GM18868 (cell line): ENCODE measurements around the gene TMEM82.
"Not testable (repeated sequence)": the region's sequence is repeated elsewhere in the genome, so short reads cannot be mapped to it uniquely, and the experiment has no call there.

Source experiments
- ATAC-seq: cut with Tn5 transposase; IDR thresholded peaks from one replicate; pipeline ENCODE4 v1.9.1; 2021; ENCODE audit warnings: mild to moderate bottlenecking, moderate library complexity; ENCODE audit not compliant: unreplicated experiment

Gene TMEM82

DNA sequence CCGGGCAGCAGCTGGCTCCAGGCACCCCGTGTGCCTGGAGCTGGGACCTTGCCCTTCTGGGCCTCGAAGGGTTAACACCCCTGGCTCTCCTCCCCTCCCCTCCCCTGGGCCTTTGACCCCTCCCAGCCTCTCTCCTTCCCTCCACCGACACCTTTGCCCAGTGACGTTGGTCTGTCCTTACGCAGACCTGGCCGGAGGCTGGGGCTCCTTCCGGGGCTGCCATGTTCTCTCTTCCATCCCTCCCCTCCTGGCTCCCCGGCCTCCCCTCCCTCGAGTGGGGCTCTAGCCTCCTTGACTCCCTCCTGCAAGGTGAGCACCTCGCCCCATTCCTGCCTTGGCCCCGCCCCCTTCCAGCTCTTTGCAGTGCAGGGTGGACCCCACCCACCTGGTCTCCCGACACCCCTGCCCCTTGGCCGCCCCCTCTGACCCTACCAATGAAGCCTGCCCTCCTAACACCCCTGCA lies at the start of gene TMEM82:
TMEM82 (plus strand) TSS at position 161 of the 463 bp plus-strand sequence; CDS start at position 222, 61 bp downstream.
- ATAC-seq, result no peak

DNA sequence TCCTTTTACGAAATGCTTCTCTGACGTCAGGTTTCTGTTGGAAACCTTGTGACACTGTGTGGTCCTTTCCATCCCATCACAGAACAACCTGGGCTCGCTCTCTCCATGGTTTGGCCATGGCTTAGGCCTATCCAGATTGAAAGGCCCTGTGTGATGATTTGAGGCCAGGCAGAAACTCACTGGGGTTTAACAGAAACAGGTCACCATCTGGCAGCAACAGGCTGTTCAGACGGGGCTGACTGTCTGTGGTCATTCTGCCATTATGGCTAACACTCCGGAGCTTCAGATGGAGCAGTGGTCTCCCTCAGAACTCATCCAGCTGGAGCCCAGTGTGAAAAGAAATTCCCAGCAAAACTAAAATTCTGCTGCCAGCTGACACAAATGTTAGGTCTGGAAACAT lies 48.9 kb upstream of the TMEM82 start:
- ATAC-seq, result no peak

DNA sequence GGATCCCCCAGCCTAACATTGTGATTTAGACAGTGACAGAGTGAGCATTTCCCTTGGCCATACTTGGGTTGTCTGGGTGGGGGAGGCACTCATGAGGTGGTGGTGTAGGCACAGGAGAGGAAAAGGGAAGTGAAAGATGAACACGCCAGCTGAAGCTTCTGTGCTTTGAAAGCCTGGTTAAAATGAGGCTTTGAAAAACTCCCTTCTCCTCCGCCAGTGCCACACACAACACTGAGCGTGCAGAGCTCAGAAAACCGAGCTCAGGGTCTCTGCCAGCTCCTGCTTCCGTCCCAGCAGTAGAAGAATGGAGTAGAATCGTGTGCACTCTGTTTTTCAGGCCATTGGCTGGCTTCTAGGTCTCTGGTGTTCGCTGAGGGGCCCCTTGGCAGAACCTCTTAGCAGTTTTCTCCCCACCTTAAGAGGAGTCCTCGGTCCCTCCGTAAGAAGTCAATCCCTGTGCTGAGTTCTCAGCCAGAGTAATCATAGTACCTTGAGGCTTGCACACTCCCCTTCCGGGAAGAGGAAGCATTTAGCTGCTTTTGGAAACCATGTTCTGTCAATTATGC lies 45.3 kb upstream of the TMEM82 start:
- ATAC-seq, result peak; percentile 93

DNA sequence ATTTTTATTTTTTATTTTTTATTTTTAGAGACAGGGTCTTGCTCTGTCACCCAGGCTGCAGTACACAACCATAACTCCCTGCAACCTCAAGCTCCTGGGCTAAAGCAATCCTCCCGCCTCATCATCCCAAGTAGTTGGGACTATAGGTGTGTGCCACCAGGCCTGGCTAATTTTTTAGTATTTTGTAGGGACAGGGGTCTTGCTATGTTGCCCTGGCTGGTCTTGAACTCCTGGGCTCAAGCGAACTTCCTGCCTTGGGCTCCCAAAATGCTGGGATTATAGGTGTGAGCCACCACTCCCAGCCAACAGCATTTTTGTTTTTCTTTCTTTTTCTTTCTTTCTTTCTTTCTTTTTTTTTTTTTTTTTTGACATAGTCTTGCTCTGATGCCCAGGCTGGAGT lies 44.1 kb upstream of the TMEM82 start:
- ATAC-seq, result no peak

DNA sequence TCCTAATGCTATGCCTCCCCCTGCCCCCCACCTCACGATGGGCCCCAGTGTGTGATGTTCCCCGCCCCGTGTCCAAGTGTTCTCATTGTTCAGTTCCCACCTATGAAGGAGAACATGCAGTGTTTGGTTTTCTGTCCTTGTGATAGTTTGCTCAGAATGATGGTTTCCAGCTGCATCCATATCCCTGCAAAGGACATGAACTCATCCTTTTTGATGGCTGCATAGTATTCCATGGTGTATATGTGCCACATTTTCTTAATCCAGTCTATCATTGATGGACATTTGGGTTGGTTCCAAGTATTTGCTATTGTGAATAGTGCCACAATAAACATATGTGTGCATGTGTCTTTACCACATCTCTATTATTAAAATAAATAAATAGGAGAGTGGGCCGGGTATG lies 43.0 kb upstream of the TMEM82 start:
- not testable (repeated sequence) for ATAC-seq

DNA sequence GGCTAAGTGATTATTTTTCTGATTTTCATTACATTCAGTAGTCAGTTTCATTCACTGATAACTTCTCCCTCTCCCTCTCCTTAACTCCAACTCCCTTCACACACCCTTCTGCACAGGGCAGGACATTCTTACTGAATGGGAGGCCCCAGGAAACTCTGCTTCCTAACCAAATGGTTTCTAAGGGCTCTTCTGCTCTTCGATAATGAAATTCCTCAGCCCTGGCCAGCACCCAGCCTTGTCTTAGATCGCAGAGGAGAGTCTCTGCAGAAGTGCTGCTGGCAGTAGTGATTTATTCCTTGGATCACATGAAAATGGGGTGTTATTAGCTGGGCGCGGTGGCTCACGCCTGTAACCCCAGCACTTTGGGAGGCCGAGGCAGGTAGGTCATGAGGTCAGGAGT lies 41.8 kb upstream of the TMEM82 start:
- no peak for ATAC-seq

DNA sequence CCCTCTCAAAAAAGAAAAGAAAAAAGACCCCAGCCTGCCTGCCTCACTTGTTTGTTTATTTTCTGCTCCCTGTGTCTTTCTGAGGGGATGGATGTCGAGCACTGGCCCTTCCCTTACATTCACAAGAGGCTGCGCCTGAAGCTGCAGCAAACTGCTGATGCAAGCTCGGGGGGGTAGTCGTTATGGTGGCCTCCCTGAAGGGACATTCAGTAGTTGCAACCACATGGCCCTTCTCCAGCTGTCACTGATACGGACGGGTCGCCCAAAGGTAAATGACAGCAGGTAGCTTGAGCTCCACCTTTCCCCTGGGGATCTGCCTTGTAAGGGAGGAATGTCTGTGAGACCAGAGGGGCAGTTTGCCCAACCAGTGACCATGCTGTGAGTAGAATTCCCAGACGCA lies 40.5 kb upstream of the TMEM82 start:
- ATAC-seq, result no peak

DNA sequence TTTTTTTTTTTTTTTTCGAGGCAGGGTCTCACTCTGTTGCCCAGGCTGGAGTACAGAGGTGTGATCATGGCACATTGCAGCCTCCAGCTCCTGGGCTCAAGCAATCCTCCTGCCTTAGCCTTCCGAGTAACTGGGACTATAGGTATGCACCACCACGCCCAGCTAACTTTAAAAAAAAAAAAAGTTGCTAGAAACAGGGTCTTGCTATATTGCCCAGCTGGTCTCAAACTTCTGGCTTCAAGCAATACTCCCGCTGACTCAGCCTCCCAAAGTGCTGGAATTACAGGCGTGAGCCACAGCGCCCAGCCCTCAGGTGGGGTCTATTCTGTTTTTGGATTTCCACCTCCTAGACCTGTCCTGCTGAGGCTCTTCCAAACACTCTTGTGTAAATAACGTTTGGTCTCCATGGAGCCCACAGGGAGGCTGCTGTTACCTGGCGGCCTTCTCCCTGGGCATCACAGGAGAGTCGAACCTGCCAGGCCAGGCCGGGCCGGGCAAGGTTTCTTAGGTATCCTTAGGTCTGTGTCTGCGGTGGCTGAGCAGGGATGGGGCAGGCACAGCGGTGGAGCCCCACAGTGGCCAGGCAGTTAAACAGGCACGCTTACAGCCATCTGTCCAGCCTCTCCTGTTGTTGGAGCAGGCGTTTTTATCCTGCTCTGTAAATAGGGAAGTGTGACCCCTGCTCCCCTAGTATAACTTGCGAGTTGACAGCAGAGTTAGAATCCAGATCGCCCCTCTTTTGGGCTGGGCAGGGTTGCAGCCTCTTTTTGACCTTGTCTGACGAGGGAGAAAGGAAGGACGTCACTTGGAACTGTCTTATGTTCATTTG lies 39.4 kb upstream of the TMEM82 start:
- no peak for ATAC-seq

DNA sequence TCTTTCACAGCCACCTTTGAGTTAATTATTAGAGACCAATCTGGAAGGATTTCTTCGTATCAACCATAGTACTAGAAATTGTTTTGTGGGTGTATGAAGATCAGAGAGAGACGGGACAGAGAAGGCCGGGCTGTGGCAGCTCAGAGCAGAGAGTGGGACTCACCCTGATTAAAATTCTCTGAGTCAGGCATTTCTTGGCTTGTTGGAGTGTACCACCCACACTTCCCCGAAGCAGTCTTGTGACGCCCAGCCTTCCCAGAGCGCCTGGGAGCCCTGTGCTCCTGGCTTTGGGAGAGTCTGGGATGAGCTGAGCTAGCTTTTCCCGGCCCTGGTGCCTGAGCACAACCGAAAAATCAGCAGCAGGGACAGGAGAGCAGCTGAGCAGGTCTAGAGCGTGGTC lies 38.7 kb upstream of the TMEM82 start:
- no peak for ATAC-seq

DNA sequence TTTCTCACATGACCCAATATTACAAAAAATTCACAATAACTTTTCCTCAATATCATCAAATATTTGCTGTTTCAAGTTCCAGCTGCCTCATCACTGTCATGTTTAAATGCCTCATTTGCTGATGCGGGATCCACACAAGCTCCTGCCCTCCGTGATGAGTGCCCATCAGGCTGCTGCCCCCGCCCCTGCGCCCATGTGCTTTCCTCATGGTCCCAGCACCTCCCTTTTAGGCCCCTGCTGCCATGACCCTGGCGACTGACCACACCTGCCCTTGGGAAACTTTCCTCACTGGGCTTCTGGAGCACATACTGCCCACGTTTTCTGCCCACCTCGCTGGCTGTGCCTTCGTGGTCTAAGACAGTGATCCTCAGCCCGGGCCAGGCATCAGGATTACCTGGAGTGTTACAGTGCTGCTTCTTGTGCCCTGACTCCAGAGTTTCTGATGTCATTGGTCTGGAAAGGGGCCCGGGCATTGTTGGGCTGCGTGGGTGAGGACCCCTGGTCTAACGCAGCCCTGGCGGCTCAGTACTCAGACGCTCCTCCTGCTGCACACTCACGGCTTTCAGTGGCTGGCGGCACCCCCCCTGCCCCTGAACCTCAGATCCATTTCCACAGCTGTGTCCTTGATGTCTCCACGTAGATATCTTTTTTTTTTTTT lies 37.6 kb upstream of the TMEM82 start:
- ATAC-seq, result no peak

DNA sequence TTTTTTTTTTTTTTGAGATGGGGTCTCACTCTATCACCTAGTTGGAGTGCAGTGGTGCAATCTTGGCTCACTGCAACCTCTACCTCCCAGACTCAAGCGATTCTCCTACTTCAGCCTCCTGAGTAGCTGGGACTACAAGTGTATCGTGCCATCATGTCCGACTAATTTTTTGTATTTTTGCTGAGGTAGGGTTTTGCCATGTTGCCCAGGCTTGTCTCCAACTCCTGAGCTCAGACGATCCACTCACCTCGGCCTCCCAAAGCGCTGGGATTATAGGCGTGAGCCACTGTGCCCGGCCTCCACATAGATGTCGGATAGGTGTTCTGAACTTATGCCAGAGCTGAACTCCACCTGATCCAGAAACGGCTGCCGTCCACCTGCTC lies 37.1 kb upstream of the TMEM82 start:
- ATAC-seq, result no peak

DNA sequence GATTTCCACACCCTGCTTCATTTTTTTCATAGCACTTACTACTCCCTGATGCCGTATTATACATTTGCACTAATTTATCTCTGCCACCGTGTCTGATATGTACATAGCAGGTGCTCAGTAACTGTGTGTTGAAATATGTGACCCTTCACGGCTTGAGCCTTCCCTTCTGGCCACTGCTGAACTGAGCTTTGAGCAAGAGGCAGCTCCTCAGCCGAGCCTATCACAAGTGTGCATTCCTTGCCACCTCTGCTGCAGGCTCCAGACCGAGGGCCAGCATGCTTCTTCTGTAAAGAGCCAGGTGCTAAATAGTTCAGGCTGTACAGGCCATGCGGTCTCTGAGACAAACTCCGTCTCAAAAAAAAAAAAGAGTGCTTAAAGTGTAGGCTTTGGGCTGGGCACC lies 35.5 kb upstream of the TMEM82 start:
- no peak for ATAC-seq

DNA sequence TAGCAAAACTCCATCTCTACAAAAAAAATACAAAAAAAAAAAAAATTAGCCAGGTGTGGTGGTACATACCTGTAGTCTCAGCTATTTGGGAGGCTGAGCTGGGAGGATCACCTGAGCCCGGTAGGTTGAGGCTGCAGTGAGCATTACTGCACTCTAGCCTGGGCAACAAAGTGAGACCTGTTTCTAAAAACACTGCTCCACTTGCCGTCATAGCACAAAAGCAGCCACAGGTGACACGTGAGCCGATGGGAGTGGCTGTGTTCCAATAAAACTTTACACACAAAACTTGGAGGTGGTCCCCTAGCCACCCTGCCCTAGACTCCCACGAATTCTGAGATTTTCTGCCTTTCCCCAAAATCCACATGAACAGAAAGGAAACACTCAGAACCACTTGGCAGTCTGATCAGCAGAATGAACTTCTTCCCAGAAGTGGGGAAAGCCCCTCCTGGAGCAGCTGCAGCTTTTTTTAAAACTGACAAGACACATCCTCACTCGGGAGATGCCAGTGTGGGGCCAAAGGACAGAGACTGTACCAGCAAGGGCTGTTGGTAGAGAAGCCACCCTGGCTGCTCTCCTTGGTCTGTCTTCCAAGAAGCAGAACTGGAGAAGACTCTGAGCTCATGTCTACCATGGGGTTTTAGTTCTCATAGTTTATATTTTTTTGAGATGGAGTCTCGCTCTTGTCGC lies 34.9 kb upstream of the TMEM82 start:
- ATAC-seq, result no peak

DNA sequence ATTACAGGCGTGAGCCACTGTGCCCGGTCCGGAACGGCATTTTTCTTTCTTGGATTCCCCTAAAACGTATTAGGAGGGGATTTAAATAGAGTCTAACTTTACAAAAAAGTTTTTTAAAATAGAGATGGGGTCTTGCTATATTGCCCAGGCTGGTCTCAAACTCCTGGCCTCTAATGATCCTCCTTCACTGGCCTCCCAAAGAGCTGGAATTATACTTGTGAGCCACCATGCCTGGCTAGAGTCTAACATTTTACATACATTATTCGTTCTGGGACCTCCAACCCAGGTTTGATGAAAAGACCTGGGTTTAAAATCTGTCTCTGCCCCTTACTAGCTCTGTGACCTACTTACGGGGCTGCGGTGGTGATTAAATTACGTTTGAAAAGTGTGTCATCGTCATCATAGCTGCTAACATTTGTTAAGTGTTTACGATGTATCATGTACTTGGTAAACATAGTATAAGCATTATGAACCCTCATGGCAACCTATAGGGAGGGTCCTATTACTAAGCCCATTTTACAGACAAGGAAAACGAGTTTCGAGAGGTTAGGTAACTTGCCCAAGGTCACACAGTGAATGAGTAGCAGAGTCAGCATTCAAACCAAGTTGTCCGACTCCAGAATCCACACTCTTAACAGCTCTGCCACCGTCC lies 33.7 kb upstream of the TMEM82 start:
- no peak for ATAC-seq

DNA sequence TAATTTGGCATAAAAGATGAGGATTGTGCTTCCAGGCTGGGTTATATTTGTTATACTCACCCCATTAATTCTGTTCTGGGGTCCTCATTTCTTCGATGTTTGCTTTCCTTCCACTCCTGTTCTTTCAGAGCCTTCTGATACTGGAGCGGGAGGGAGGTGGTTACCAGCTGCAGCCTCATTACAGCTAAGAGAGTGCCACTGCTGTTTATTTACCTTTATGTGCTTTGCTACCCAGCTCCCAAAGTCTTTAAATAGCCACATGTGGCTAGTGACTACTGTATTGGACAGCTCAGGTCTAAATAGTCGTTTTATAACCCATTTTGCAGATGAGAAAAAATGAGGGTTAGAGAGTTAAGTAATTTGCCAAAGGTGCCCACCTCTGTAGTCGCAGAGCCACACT lies 33.1 kb upstream of the TMEM82 start:
- ATAC-seq, result no peak

DNA sequence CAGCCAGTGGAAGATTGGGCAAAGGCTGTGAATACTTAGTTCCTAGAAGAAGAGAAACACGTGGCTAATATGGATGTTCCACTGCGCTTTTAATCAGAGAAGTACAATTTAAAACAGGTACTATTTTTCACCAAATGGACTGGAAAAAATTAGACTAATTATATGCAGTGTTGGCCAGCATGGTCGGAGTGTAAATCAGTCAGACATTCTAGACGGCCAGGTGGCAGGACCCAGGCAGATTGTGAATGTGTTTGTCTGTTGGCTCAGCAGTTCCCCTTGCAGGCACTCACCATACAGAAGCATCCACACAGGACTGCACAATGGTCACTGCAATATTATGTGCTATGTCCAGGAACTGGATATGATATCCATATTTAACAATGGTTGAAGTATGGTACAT lies 30.1 kb upstream of the TMEM82 start:
- ATAC-seq, result no peak

DNA sequence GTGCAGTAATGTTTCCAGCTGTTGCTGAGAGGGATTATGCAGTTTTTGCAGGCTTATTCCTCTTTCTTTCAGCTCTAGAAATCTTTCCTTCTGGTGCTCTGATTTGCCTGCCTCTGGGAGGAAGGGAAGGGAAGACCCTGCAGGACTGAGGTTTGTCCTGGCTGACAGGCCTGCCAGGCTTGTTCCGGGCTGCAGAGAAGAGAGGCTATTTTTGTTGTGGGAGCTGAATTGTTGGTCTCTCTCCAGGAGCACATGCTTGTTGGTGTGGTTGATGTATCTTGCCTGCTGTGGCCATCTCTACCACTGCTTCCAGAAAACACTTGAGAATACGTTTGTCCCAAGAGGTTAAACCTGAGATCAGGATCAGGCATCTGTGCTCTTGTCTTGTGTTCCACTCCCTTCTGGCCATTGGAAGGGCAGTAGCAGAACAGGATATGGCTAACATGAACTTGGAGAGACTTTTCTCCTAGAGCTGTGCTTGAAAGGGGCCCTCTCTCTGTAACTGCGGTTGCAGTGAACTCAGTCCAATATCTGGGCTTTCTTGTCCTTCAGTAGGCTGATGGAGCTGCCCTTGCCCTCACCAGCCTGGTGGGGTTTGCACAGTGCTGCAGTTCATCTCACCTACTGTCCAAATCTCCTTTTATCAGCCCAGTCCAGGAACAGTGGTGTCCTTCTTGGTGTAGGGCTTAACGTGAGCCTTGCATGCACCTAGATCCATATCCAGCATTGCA lies 27.7 kb upstream of the TMEM82 start:
- no peak for ATAC-seq

DNA sequence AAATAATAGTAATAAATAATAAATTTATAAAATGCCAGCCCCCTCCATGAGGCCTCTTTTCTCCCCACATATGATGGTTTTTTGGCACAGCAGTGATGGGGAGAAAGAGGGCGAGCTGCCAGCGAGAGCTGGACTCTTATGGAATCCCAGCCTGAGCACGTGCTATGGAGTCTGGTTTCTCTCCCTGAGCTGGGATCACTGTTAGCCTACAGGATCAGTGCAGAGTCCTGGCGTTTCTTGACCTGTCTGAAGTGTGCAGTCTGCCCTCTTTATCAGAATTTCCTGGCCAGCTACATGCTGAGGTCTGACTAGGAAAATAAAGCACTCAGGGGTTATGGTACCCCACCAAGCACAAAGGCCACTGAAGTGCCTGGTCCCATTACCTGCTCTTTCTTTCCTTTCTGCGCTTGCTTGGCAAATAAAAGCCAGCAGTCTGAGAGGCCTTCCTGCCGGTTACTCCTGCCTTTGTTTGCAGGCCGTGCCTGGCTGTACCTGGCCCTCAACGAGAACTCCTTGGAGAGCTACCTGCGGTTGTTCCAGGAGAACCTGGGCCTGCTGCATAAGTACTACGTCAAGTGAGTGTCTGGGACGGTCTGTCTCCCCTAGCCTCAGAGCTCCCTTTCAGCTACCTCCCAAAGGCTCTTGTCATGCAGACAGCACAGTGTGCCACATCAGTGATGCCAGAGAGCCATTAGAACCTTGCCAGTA lies 24.7 kb upstream of the TMEM82 start:
- ATAC-seq, result no peak

DNA sequence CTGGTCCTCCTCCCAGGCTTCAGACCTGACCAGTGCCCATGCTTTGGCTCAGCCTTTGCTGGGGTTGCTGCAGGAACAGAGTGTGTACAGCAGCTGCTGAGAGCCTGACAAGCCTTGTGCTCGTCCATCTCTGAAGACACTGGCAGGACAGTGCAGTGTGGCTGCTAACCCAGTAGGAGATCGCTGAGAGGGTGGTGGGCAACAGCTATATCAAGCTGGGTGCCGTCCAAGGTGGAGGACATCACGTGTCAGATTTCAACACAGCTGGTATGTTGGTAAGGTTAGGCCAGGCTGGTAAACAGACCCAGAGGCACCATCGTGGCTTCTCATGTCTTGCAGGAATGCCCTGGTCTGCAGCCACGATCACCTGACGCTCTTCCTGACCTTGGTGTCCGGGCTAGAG lies 24.1 kb upstream of the TMEM82 start:
- ATAC-seq, result no peak
